HCT116 (cell line): ENCODE results near the gene ZBTB20. TPM values are rescaled to one million over a fixed set of nuclear protein-coding genes. Genes with fewer than 3 reads are reported as not detected.

Experiments used
- ATAC-seq: fragments of 200-7000 bp; cut with Tn5 transposase; 2 replicates; pipeline ENCODE4 v1.9.1; 2020; ENCODE audit warnings: mild to moderate bottlenecking, moderate library complexity
- BruUV-seq: library from RNA; stranded (reverse); fragments of 400-500 nt; replicated peaks from 2 replicates; lab custom pipeline; 2021; lab: Mats Ljungman, UMichigan
- CTCF ChIA-PET: fragments of 300-600 bp; sonication (Branson Sonifier 250); formaldehyde crosslinking; loops from one replicate; lab custom pipeline; 2021; ENCODE audit warnings: antibody characterized with exemption; lab: Charles Lee
- POLR2A ChIA-PET: fragments of 300-600, 350-600 bp; sonication (Branson Sonifier 250); formaldehyde crosslinking; loops from one replicate; lab custom pipeline; 2021; ENCODE audit warnings: antibody characterized with exemption; lab: Charles Lee
- RAD21 ChIA-PET, 2 experiments: fragments of 300-600 bp; sonication (Branson Sonifier 250); formaldehyde crosslinking; loops; one replicate each; lab custom pipeline; 2023; ENCODE audit warnings: low total read pairs in 2 of 2; ENCODE audit not compliant: uncharacterized antibody in 2 of 2, unreplicated experiment in 2 of 2, low non-redundant PET in 1 of 2; lab: Charles Lee
- DNase-seq: peaks from one replicate; pipeline ENCODE4 v3.0.0-alpha.2; 2010; ENCODE audit warnings: low read depth, low spot score
- H2AFZ ChIP-seq: fragments of 200-600 bp; shearing (Covaris generic), sonication (generic); 2 replicates; pipeline ENCODE4 v1.6.1; 2017; ENCODE audit warnings: low read depth, mixed run types, mixed read lengths, antibody characterized with exemption, low read length; ENCODE audit not compliant: poor library complexity, severe bottlenecking
- H3K27ac ChIP-seq: 2 replicates; pipeline ENCODE4 v1.5.1; 2012; ENCODE audit warnings: low read depth, low read length
- H3K27me3 ChIP-seq: fragments of 200-600 bp; sonication (generic); 2 replicates; pipeline ENCODE4 v1.6.1; 2016; ENCODE audit warnings: mixed run types, low read length, mixed read lengths; ENCODE audit not compliant: insufficient read depth
- H3K36me3 ChIP-seq, 2 experiments: fragments of 200-500 bp in 1 of 2; fragments of 200-600 bp in 1 of 2; sonication (Bioruptor generic) in 1 of 2; sonication (generic) in 1 of 2; 2 replicates each; pipeline versions ENCODE4 v1.5.1 to v1.6.1; 2014 to 2016; ENCODE audit warnings: low read length in 2 of 2, inconsistent platforms in 1 of 2, mixed read lengths in 1 of 2, mixed run types in 1 of 2; ENCODE audit not compliant: insufficient read depth in 2 of 2, control insufficient read depth in 1 of 2
- H3K4me1 ChIP-seq, 2 experiments: fragments of 200-600 bp in 1 of 2; sonication (generic) in 1 of 2; 2 replicates each; pipeline versions ENCODE4 v1.5.1 to v1.6.1; 2012 to 2017; ENCODE audit warnings: low read length in 2 of 2, inconsistent platforms in 1 of 2, mild to moderate bottlenecking in 1 of 2, mixed read lengths in 1 of 2, mixed run types in 1 of 2, moderate library complexity in 1 of 2; ENCODE audit not compliant: insufficient read depth in 2 of 2, control insufficient read depth in 1 of 2
- H3K4me2 ChIP-seq: fragments of 200-600 bp; sonication (generic); 2 replicates; pipeline ENCODE4 v1.6.1; 2017; ENCODE audit warnings: mixed run types, low read length, mixed read lengths
- H3K4me3 ChIP-seq, 2 experiments: fragments of 200-600 bp in 1 of 2; sonication (generic) in 1 of 2; replicated peaks in 1 of 2; 2 replicates each; pipeline ENCODE4 v1.5.1; 2011 to 2016; ENCODE audit warnings: low read length in 2 of 2, control low read depth in 1 of 2, low read depth in 1 of 2, mild to moderate bottlenecking in 1 of 2, mixed read lengths in 1 of 2, mixed run types in 1 of 2
- H3K79me2 ChIP-seq: fragments of 200-600 bp; sonication (generic); 2 replicates; pipeline ENCODE4 v1.6.1; 2017; ENCODE audit warnings: mild to moderate bottlenecking, mixed run types, low read length, moderate library complexity, mixed read lengths; ENCODE audit not compliant: insufficient read depth
- H3K9ac ChIP-seq: fragments of 200-600 bp; sonication (generic); 2 replicates; pipeline ENCODE4 v1.6.1; 2016; ENCODE audit warnings: low read length, mixed read lengths
- H3K9me2 ChIP-seq: fragments of 200-600 bp; sonication (generic), shearing (Covaris generic); 2 replicates; pipeline ENCODE4 v1.6.1; 2017; ENCODE audit warnings: mixed run types, mild to moderate bottlenecking, moderate library complexity; ENCODE audit not compliant: insufficient read depth
- H3K9me3 ChIP-seq, 2 experiments: fragments of 200-500 bp in 1 of 2; fragments of 200-600 bp in 1 of 2; sonication (Bioruptor generic) in 1 of 2; sonication (generic) in 1 of 2; 2 replicates each; pipeline ENCODE4 v1.6.1; 2014 to 2017; ENCODE audit warnings: low read length in 2 of 2, mixed read lengths in 2 of 2, inconsistent platforms in 1 of 2, low read depth in 1 of 2, mild to moderate bottlenecking in 1 of 2, mixed run types in 1 of 2, moderate library complexity in 1 of 2; ENCODE audit not compliant: control insufficient read depth in 1 of 2, insufficient read depth in 1 of 2
- H4K20me1 ChIP-seq: fragments of 200-600 bp; sonication (generic), shearing (Covaris generic); 2 replicates; pipeline ENCODE4 v1.6.1; 2017; ENCODE audit warnings: mixed run types, mild to moderate bottlenecking, moderate library complexity; ENCODE audit not compliant: insufficient read depth
- CEBPB ChIP-seq: IDR thresholded peaks from 2 replicates; pipeline ENCODE4 v1.6.1; 2012; ENCODE audit warnings: low read depth
- CTCF ChIP-seq, 3 experiments: fragments of 200-600 bp in 1 of 3; sonication (generic) in 1 of 3; IDR thresholded peaks in 2 of 3; conservative IDR thresholded peaks in 1 of 3; 2 replicates each; pipeline ENCODE4 v1.5.1; 2012 to 2017; ENCODE audit warnings: low read depth in 2 of 3, low read length in 2 of 3, antibody characterized with exemption in 1 of 3, borderline replicate concordance in 1 of 3, control low read depth in 1 of 3, mild to moderate bottlenecking in 1 of 3, mixed read lengths in 1 of 3, mixed run types in 1 of 3, moderate library complexity in 1 of 3; ENCODE audit not compliant: insufficient read depth in 1 of 3
- POLR2A ChIP-seq: IDR thresholded peaks from 2 replicates; pipeline ENCODE4 v1.7.0; 2011; ENCODE audit warnings: borderline replicate concordance; ENCODE audit not compliant: insufficient read depth, insufficient read length; ENCODE audit errors: extremely low read depth
- SRF ChIP-seq: IDR thresholded peaks from 2 replicates; pipeline ENCODE4 v1.6.1; 2012; ENCODE audit warnings: low read depth
- ZFX ChIP-seq: fragments of 450-650 bp; IDR thresholded peaks from 2 replicates; pipeline ENCODE4 v1.6.1; 2017
- intact Hi-C: fragments of 100-400 bp; cut with micrococcal nuclease; formaldehyde crosslinking; loops from 2 replicates; pipeline ENCODE4 v1.10.0; 2022
- total RNA-seq: library from RNA; stranded (reverse); gene quantifications from one replicate; pipeline ENCODE4 v1.2.1, GENCODE V29; 2021; ENCODE audit not compliant: unreplicated experiment
- TF ChIP-seq, protein P1 (sequence below): IDR thresholded peaks from 2 replicates; pipeline ENCODE4 v1.6.1; 2011; ENCODE audit warnings: mild to moderate bottlenecking, low read length, moderate library complexity; ENCODE audit not compliant: insufficient replicate concordance; ENCODE audit errors: extremely low read depth
- TF ChIP-seq, protein P2 (sequence below): IDR thresholded peaks from 2 replicates; pipeline ENCODE4 v1.6.1; 2012

Gene ZBTB20
- total RNA-seq, 1 experiment from 2014 or later: 42.1 TPM

DNA sequence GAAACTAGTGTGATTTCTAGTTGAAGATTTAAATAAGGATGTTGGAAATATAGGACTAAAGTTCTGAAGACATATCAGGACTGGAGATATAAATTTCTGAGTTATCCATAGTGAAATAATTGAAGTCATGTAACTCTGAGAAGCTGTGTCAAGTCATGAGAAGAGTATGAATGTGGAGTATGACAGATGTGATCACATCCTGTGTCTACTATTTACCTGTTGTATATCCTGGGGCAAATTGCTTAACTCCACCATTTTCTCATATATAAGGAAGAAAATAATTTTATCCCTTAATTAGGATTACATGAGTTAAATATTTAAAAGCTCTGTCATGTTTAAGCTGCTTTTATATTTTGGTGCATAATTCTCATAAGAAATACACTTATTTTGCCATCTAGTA, 350.3 kb downstream of the ZBTB20 start:
- H3K79me2 ChIP-seq: no peaks in the 10 kb centered on the region
- no peaks in the 10 kb centered on the region for H3K27me3 ChIP-seq
- no peak overlapping the region for H2AFZ ChIP-seq
- H3K9me2 ChIP-seq: no peaks in the 10 kb centered on the region
- ChIA-PET CTCF (no interaction called here), RAD21 (no interaction called here)
- H3K36me3 ChIP-seq: no peaks in the 10 kb centered on the region
- H3K4me2 ChIP-seq: no peak overlapping the region
- no TSS peak for BruUV-seq
- H3K4me3 ChIP-seq: no peak overlapping the region
- ATAC-seq (no peak), DNase-seq (no peak)
- no peak overlapping the region for H3K27ac ChIP-seq
- no peak overlapping the region for H3K9ac ChIP-seq
- intact Hi-C loops: no loop called here
- no peak for TF ChIP-seq POLR2A
- TF ChIP-seq ZFX: no peak
- no peak for TF ChIP-seq CTCF (IDR thresholded peaks at IDR 0.05 in 2 of 3, conservative IDR thresholded peaks at IDR 0.05 in 1 of 3; ENCODE audit: borderline replicate concordance in 1 of 3, insufficient read depth in 1 of 3, low read depth in 2 of 3, low read length in 2 of 3)
- TF ChIP-seq, all 23 proteins: peak for 0
- H4K20me1 ChIP-seq: no peaks in the 10 kb centered on the region
- POLR2A ChIA-PET: no interaction called here
- H3K9me3 ChIP-seq: no peaks in the 10 kb centered on the region
- no peaks in the 10 kb centered on the region for H3K4me1 ChIP-seq

DNA sequence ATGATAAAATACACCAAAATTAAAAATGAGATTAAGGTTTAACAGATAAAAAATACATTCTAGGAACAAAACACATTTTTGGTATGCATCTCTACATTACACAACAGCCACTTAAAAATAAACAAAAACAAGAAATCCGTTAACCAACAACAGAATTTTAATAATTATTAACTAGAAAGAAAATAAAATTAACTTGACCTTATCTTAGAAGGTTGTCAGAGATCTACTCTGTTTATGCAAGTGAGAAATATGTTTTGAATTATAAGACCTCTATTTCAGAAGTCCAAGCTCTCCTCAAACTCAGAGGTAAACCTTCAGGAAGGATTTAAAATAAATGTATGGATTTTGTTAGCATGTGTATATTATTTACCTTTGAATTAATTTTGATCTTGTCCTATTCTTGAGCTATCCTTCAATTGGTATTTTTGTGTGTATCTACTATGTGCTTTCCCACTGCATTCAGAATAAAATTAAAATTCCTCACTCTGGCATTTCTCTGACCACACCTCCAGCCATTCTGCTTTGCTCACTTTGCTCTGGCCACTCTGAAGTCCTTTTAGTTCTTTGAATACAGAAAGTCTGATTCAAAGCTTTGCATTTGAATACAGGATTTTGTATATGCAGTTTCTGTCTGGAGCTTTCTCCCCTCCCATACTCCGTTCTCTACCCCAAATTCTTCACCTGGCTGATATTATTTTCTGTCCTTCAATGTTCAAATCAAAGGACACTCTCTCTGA, 352.0 kb downstream of the ZBTB20 start:
- no peak overlapping the region for H3K4me3 ChIP-seq
- H3K9me2 ChIP-seq: no peaks in the 10 kb centered on the region
- H3K79me2 ChIP-seq: no peaks in the 10 kb centered on the region
- DNase-seq: no peak
- H3K4me2 ChIP-seq: no peak overlapping the region
- BruUV-seq: no TSS peak
- intact Hi-C loops: no loop called here
- H3K36me3 ChIP-seq: no peaks in the 10 kb centered on the region
- POLR2A ChIA-PET: no interaction called here
- no peak overlapping the region for H3K27ac ChIP-seq
- TF ChIP-seq ZFX (no peak), POLR2A (no peak), CTCF (IDR thresholded peaks at IDR 0.05 in 2 of 3, conservative IDR thresholded peaks at IDR 0.05 in 1 of 3; ENCODE audit: borderline replicate concordance in 1 of 3, insufficient read depth in 1 of 3, low read depth in 2 of 3, low read length in 2 of 3) (no peak), SRF (no peak), CEBPB (no peak)
- TF ChIP-seq, protein P1, sequence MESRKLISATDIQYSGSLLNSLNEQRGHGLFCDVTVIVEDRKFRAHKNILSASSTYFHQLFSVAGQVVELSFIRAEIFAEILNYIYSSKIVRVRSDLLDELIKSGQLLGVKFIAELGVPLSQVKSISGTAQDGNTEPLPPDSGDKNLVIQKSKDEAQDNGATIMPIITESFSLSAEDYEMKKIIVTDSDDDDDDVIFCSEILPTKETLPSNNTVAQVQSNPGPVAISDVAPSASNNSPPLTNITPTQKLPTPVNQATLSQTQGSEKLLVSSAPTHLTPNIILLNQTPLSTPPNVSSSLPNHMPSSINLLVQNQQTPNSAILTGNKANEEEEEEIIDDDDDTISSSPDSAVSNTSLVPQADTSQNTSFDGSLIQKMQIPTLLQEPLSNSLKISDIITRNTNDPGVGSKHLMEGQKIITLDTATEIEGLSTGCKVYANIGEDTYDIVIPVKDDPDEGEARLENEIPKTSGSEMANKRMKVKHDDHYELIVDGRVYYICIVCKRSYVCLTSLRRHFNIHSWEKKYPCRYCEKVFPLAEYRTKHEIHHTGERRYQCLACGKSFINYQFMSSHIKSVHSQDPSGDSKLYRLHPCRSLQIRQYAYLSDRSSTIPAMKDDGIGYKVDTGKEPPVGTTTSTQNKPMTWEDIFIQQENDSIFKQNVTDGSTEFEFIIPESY: no peak
- TF ChIP-seq, protein P2, sequence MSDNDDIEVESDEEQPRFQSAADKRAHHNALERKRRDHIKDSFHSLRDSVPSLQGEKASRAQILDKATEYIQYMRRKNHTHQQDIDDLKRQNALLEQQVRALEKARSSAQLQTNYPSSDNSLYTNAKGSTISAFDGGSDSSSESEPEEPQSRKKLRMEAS: no peak
- CTCF ChIA-PET: no interaction called here
- RAD21 ChIA-PET: no interaction called here
- no peaks in the 10 kb centered on the region for H3K4me1 ChIP-seq
- no peaks in the 10 kb centered on the region for H3K27me3 ChIP-seq
- no peaks in the 10 kb centered on the region for H4K20me1 ChIP-seq
- ATAC-seq: no peak
- H3K9ac ChIP-seq: no peak overlapping the region
- no peaks in the 10 kb centered on the region for H3K9me3 ChIP-seq
- H2AFZ ChIP-seq: no peak overlapping the region
